HUDEP-2 (cell line): ENCODE data around the gene SLC13A2.

Experiments
- DNase-seq, 76 experiments: peaks; one replicate each; lab custom pipeline; 2025; ENCODE audit not compliant: unreplicated experiment in 76 of 76; lab: John Stamatoyannopoulos, UW

Gene SLC13A2

DNA sequence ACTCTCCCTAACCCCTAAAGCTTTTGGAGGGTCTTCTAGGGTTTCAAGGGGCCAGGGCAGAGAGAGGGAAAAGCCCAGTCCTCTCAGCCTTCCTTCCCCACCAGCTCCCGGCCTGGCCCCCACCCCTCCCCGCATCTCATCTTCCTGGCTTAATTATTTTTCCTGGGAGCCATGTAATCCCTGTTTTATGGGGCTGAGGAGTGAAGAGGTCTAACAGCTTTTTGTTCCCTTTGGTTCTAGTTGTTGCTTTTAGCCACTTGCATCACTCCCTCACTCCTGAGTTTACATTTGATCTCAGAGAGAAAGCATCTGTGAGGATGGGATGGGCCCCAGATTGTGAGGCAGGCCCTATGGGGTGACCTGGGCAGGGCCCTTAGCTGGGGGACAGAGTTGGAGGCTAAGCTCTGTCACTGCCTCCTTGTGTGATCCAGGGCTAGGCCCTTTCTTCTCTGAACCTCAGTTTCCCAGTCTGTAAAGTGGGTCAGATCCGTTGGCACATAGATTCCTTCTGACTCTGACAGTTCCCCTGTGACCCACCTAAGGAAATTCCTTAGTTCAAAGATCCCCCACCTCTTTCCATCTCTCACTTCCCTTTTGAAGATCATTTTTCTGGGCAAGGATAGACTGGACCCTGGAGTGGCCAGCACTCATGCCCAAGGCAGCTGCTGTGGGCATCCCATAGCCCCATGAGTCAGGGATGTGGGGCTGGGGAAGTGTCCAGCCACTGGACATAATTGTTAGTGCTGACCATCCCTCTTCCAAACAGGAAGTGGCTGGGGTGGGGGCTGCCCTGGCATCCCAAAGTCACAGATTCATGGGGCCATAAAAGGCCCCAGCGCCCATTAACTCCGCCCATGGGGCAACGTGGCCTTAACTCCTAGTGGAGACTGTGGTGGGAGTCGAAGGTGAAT lies 58.9 kb downstream of the SLC13A2 start:
- DNase-seq, result no peak

GRCh38 chr17:28533091-28533807 lies 59.8 kb downstream of the SLC13A2 start:
- no peak for DNase-seq

- DNase-seq, result no peak
These were observed 61.4 kb downstream of the SLC13A2 start for GRCh38 chr17:28534740-28535375.

DNA sequence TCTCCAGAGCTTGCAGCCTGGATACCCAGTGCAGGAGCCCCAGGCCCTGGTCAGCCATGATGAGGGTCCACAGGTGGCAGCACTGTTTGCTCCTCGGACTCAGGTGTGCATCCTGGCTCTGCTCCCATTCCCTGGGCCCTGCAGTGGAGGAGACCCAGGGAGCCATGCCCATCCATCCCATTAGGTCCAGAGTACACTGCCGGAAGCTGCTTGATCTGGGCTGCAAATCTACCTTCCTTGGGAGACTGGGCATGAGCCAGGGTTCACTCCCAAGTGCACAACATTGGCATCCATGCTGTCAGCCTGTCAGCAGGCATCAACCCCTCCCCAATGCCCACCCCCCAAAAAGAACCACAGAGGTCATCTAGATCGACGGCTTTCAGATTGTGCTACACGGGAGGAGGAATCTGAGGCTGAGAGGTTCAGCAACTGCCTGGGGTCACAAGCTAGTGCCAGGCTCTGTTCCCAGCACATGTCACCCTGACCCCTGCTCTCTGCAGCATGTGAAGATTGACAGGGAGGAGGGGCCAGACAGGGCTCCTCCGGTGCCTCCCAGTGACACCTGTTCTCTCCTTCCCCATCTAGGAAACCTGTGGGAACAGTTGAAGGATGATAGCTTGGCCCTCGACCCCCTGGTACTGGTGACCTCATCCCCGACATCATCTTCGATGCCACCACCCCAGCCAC lies 63.2 kb downstream of the SLC13A2 start:
- no peak for DNase-seq

GRCh38 chr17:28537219-28537610 lies 63.8 kb downstream of the SLC13A2 start:
- DNase-seq, result no peak

DNA sequence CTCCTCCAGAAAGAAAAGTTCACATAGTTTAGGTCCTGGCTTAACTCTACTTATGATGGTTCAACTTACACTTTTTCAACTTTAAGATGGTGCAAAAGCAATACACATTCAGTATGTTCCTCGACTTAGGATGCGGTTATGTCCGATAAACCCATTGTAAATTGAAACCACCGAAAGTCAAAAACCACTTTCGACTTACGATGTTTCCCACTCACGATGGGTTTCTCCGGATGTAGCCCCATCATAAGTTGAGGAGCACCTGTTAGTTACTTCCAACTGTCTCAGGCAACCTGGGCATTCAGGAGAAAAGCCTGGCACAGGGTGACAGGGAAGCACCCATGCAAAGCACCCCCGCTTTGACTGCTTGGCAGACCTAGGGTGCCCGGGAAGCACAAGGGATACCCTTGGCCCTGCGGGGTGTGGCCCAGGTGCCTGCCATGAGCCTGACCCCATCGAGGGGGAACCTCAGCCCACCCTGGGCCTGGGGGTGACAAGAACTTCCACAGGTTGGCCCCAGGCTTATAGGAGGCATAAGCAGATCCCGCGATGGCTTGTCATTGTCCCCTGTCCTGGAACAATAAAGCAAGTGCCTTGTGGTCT lies 65.0 kb downstream of the SLC13A2 start:
- DNase-seq, result no peak

DNA sequence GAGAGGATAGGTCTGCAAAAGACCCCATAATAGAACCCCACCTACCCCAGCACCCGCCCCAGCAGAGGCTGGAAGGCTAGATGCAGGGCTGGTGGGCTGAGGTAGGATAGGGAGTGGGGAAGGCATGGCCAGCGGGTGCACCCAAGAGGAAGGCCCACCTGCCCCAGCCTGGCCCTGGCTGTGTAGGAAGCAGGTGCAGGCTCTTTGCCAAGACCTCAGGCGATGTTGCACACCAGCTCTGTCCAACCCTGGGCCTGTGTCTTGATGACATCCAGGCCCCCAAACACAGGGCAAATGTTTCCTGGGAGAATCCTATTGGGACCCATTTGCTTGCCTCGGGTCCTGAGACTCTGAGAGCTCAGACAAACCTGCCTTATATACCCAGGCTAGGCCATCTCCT lies 66.8 kb downstream of the SLC13A2 start:
- no peak for DNase-seq

- DNase-seq, result no peak
These were observed 68.0 kb downstream of the SLC13A2 start for GRCh38 chr17:28541439-28541838.

DNA sequence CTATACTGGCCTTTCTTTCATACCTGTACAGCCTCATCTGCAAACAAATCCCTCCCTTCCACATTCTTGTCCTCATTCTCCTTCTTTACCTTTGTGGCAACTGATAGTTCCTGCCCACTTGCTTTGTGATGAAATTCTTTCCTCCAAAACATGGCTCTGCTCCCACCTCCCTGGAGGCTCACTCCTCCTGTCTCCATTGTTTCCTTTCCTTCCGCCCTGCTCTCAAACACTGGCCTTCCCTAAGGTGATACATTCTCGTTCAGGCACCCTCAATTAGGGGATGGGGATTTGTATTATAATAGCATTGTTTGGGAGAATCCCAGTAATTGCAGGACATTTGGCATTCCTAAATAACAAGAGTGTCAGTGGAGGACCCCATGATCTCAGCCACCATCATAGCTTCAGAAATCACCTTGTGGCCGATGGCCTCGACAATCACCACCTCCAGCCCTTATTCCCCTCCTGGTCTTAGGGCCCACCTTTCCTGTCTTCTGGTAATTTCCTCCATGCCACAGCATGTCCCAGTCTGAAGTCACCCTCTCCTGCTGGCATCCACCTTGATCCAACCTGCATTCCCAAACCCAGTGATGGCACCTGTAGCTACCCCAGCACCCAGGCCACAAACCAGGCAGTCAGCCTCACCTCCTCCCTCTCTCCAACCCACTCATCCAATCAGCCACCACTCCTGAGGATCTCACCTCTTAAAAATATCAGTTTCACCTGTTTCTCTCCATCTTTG lies 71.1 kb downstream of the SLC13A2 start:
- DNase-seq, result no peak

DNA sequence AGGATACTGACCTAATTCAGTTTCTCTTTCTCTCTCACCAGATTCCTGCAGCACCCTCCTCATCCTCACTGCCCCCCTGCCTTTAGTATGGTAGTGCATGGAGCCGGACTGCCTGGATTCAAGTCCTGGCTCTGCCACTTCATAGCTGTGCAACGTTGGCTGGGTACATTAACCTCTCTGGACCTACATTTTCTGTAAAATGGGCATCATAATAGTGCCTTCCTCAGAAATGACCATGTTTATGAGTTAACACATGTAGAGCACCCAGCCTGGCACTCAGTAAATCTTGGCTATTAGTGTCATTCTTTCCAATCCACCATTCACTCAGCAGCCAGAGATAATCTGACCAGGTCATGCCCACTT lies 71.7 kb downstream of the SLC13A2 start:
- no peak for DNase-seq

- no peak for DNase-seq
These were observed 72.5 kb downstream of the SLC13A2 start for GRCh38 chr17:28545787-28546415.

DNA sequence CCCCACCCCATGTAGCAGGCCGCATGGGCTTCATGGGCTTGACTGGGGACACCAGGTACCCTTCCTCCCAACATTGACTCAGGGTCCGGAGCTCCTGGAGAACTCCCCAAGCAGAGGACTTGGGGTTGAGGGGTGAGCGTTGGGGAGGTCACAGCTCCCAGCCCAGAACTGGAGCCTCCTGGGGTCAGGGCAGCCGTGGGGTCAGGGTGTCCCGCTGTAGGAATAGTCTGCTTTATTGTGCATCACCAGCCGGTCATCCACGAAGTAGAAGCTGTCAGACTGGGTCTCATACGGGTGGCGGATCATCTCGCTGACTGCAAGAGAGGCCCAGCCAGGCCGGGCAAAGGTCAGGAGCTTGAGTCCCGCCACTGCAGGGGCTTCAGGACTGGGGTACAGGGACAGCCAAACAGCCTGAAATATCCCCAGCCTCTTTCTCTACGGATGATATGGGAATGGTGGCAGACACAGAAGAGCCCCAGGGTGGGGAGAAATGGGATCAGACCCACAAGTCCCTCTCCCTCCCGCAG lies 73.7 kb downstream of the SLC13A2 start:
- DNase-seq, result no peak
